GM12878 (cell line): Measurements from ENCODE around the gene RMND5A. TPM values are rescaled to one million over a fixed set of nuclear protein-coding genes. Genes with fewer than 3 reads are reported as not detected.
A peak's percentile ranks its signal among the peaks of the same experiment; 100 is the strongest.

Source experiments
- ATAC-seq: fragments of 200-7000 bp; cut with Tn5 transposase; 3 replicates; pipeline ENCODE4 v1.9.1; 2020; ENCODE audit warnings: mild to moderate bottlenecking, moderate library complexity
- BruUV-seq: library from RNA; stranded (reverse); fragments of 400-500 nt; replicated peaks from 2 replicates; lab custom pipeline; 2021; lab: Mats Ljungman, UMichigan
- CTCF ChIA-PET: fragments of 300-600 bp; sonication (Branson Sonifier 250); formaldehyde crosslinking; extraction: SDS; loops from one replicate; lab custom pipeline; 2021; ENCODE audit warnings: inconsistent platforms; lab: Yijun Ruan, JAX
- POLR2A ChIA-PET: fragments of 350-600 bp; formaldehyde crosslinking; extraction: SDS; loops from one replicate; lab custom pipeline; 2021; ENCODE audit warnings: inconsistent platforms; lab: Charles Lee
- RAD21 ChIA-PET: fragments of 300-600 bp; sonication (Branson Sonifier 250); formaldehyde crosslinking; loops from one replicate; lab custom pipeline; 2023; ENCODE audit warnings: antibody characterized with exemption; ENCODE audit not compliant: unreplicated experiment; lab: Charles Lee
- SMC1A ChIA-PET: fragments of 300-600 bp; sonication (Branson Sonifier 250); formaldehyde crosslinking; loops from one replicate; lab custom pipeline; 2023; ENCODE audit not compliant: unreplicated experiment, uncharacterized antibody; lab: Charles Lee
- DNase-seq: peaks from one replicate; pipeline ENCODE4 v3.0.0-alpha.2; 2011; ENCODE audit warnings: low read depth, low spot score
- FAIRE-seq: peaks from 3 replicates; lab custom pipeline; 2011; peaks lifted over from hg19 to GRCh38; lab: Jason Lieb, UNC
- H2AFZ ChIP-seq: 2 replicates; pipeline ENCODE4 v1.6.0; 2011; ENCODE audit warnings: low read depth, low read length, control low read depth; ENCODE audit not compliant: control insufficient read depth
- H3K27ac ChIP-seq: 2 replicates; pipeline ENCODE4 v1.5.1; 2011; ENCODE audit warnings: control low read depth; ENCODE audit not compliant: control insufficient read depth, insufficient read depth
- H3K27me3 ChIP-seq, 2 experiments: replicated peaks in 1 of 2; 2 replicates each; pipeline versions ENCODE4 v1.6.0 to v1.6.1; 2011; ENCODE audit warnings: low read length in 1 of 2; ENCODE audit not compliant: control insufficient read depth in 2 of 2, insufficient read depth in 2 of 2
- H3K36me3 ChIP-seq, 2 experiments: 2 replicates each; pipeline ENCODE4 v1.5.1; 2011; ENCODE audit warnings: low read length in 1 of 2; ENCODE audit not compliant: control insufficient read depth in 2 of 2, insufficient read depth in 2 of 2
- H3K4me1 ChIP-seq: 2 replicates; pipeline ENCODE4 v1.6.1; 2011; ENCODE audit warnings: mild to moderate bottlenecking, low read length, moderate library complexity, mixed read lengths; ENCODE audit not compliant: control insufficient read depth, insufficient read depth
- H3K4me2 ChIP-seq: 2 replicates; pipeline ENCODE4 v1.6.0; 2011; ENCODE audit warnings: control low read depth; ENCODE audit not compliant: control insufficient read depth, insufficient read depth
- H3K4me3 ChIP-seq: fragments of 200-600 bp; sonication (generic); 2 replicates; pipeline ENCODE4 v1.5.1; 2016
- H3K79me2 ChIP-seq: 2 replicates; pipeline ENCODE4 v1.6.0; 2011; ENCODE audit warnings: low read length; ENCODE audit not compliant: control insufficient read depth, insufficient read depth
- H3K9ac ChIP-seq: 2 replicates; pipeline ENCODE4 v1.8.0; 2011; ENCODE audit warnings: low read length, control low read depth, mixed read lengths; ENCODE audit not compliant: control insufficient read depth, insufficient read depth
- H3K9me3 ChIP-seq: replicated peaks from 3 replicates; pipeline ENCODE4 v1.5.1; 2011; ENCODE audit warnings: mild to moderate bottlenecking, low read length; ENCODE audit not compliant: control insufficient read depth, insufficient read depth
- H4K20me1 ChIP-seq: 2 replicates; pipeline ENCODE4 v1.6.0; 2011; ENCODE audit not compliant: control insufficient read depth, insufficient read depth
- ESRRA ChIP-seq: IDR thresholded peaks from 2 replicates; pipeline ENCODE4 v1.6.1; 2012; ENCODE audit warnings: mild to moderate bottlenecking, low read length, improper control_type of control experiment
- EZH2 ChIP-seq: IDR thresholded peaks from 2 replicates; pipeline ENCODE4 v1.6.1; 2012; ENCODE audit warnings: low read depth, mild to moderate bottlenecking, control low read depth, inconsistent platforms, low read length, borderline replicate concordance; ENCODE audit not compliant: control insufficient read depth
- NFIC ChIP-seq: IDR thresholded peaks from 2 replicates; pipeline ENCODE4 v1.6.1; 2012; ENCODE audit warnings: low read depth, mild to moderate bottlenecking, inconsistent platforms, low read length, moderate library complexity
- SUZ12 ChIP-seq: fragments of 200-600 bp; sonication (generic); IDR thresholded peaks from one replicate; pipeline ENCODE4 v1.6.1; 2018; ENCODE audit warnings: antibody characterized with exemption, mild to moderate bottlenecking; ENCODE audit not compliant: unreplicated experiment
- WGBS: methylation state at CpG from one replicate; pipeline ENCODE4 v1.1.6; 2016; ENCODE audit warnings: low lambda C conversion rate; ENCODE audit not compliant: insufficient replicate concordance, insufficient coverage; ENCODE audit errors: missing lambda C conversion rate; 5-methylcytosine and 5-hydroxymethylcytosine counted together
- in situ Hi-C: fragments of 300-500 bp; cut with MboI; formaldehyde crosslinking; loops from 9 replicates; pipeline ENCODE4 v1.14.3; 2018; ENCODE audit warnings: mixed read lengths
- intact Hi-C: fragments of 100-400 bp; cut with micrococcal nuclease; formaldehyde crosslinking; loops from one replicate; pipeline ENCODE4 v1.14.2; 2022; ENCODE audit not compliant: unreplicated experiment
- polyA plus RNA-seq, 11 experiments: library from polyadenylated mRNA; depleted of rRNA in 4 of 11; unstranded in 6 of 11; stranded (reverse) in 5 of 11; fragments of >200 nt; fragmentation: Nextera tagmentation in 4 of 11; fragmentation: Illumina TruSeq in 1 of 11; extraction: Ambion mirVana in 4 of 11; extraction: Trizol in 1 of 11; gene quantifications; 1 replicate in 1 of 11; 2 replicates in 10 of 11; pipeline versions ENCODE4 v1.2.1 to v1.2.3, GENCODE V29; 2011 to 2016; ENCODE audit warnings: inconsistent platforms in 2 of 11, missing spikeins in 2 of 11, low read depth in 1 of 11
- total RNA-seq, 4 experiments: library from RNA; depleted of rRNA in 3 of 4; stranded (reverse); fragments of >200 nt in 3 of 4; fragmentation: Illumina TruSeq in 1 of 4; extraction: Trizol in 1 of 4; gene quantifications; 2 replicates each; pipeline versions ENCODE4 v1.2.1 to v1.2.3, GENCODE V29; 2013 to 2021
- TF ChIP-seq, protein P1 (sequence below): IDR thresholded peaks from 2 replicates; pipeline ENCODE4 v1.6.1; 2012; ENCODE audit warnings: mild to moderate bottlenecking, low read depth, low read length

The RMND5A gene
- total and polyA plus RNA-seq, 10 of the 15 experiments (the other 5 are each of a cell fraction or from before 2014, with no cell fraction given): 8.3 to 33.6 (median 23.2) TPM

DNA sequence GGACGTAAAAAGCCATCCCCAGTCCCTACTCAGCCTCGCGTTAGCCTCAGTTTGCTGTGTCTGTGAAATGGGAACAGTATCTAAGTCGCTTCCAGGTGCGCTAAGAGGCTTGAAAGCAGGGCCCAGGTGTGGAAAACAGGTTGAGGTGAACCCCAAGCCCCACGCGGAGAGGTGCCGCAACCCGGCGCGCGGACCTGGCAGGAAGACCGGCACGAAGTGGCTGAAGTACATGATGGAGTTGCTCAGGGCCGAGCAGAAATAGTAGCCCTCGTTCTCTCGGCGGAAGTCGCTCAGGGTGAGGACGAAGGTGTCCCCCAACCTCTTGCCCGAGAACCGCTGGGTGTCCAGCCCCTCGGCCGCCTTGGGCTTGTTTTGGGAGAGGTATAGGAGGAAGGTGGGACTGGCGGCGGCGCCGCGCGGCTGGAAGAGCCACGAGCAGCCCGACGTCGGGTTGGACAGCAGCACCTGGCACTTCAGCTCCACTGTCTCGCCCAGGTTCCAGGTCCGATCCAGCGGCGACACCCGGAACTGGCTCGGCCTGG is 70.1 kb downstream of the RMND5A start:
- POLR2A ChIA-PET: no interaction called here
- Histone ChIP-seq H3K9me3 (no peaks in the 10 kb centered on the region; the same call in 2 of the 3 replicates), H3K9ac (no peak overlapping the region), H4K20me1 (no peaks in the 10 kb centered on the region), H2AFZ (no peak overlapping the region), H3K36me3 (no peaks in the 10 kb centered on the region), H3K4me1 (no peaks in the 10 kb centered on the region), H3K27ac (no peak overlapping the region), H3K27me3 (peaks cover 9 to 21% of the 10 kb centered on the region in 2 experiments), H3K79me2 (no peaks in the 10 kb centered on the region), H3K4me3 (no peak overlapping the region), H3K4me2 (0 out of 2 replicates have a peak overlapping the region, but pooled peaks have one; percentile 25)
- TF ChIP-seq, protein P1, sequence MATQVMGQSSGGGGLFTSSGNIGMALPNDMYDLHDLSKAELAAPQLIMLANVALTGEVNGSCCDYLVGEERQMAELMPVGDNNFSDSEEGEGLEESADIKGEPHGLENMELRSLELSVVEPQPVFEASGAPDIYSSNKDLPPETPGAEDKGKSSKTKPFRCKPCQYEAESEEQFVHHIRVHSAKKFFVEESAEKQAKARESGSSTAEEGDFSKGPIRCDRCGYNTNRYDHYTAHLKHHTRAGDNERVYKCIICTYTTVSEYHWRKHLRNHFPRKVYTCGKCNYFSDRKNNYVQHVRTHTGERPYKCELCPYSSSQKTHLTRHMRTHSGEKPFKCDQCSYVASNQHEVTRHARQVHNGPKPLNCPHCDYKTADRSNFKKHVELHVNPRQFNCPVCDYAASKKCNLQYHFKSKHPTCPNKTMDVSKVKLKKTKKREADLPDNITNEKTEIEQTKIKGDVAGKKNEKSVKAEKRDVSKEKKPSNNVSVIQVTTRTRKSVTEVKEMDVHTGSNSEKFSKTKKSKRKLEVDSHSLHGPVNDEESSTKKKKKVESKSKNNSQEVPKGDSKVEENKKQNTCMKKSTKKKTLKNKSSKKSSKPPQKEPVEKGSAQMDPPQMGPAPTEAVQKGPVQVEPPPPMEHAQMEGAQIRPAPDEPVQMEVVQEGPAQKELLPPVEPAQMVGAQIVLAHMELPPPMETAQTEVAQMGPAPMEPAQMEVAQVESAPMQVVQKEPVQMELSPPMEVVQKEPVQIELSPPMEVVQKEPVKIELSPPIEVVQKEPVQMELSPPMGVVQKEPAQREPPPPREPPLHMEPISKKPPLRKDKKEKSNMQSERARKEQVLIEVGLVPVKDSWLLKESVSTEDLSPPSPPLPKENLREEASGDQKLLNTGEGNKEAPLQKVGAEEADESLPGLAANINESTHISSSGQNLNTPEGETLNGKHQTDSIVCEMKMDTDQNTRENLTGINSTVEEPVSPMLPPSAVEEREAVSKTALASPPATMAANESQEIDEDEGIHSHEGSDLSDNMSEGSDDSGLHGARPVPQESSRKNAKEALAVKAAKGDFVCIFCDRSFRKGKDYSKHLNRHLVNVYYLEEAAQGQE: peak; percentile 14; the same call in 1 of the 2 replicates
- TF ChIP-seq SUZ12 (peak; percentile 87), EZH2 (0 out of 2 replicates have a peak, but pooled peaks have one; percentile 64), NFIC (no peak), ESRRA (no peak)
- RAD21 ChIA-PET: no interaction called here
- CTCF ChIA-PET: no interaction called here
- DNase-seq: no peak
- 32% methylated on average over 39 of the region's 40 CpGs for WGBS
- BruUV-seq: no TSS peak
- peak; percentile 35 for ATAC-seq
- in situ Hi-C loops: no loop called here
- intact Hi-C loops: no loop called here
- SMC1A ChIA-PET: no interaction called here
- FAIRE-seq: no peak
